Smooth muscle cell (in vitro differentiated cells): ENCODE data around the gene COL17A1. TPM values are rescaled to one million over a fixed set of nuclear protein-coding genes. Genes with fewer than 3 reads are reported as not detected.

ENCODE experiments used
- DNase-seq: peaks from one replicate; lab custom pipeline; 2025; ENCODE audit not compliant: unreplicated experiment; lab: John Stamatoyannopoulos, UW
- H2AFZ ChIP-seq: fragments of 200-600 bp; sonication (generic); 2 replicates; pipeline ENCODE4 v1.6.0; 2016; ENCODE audit warnings: antibody characterized with exemption, low read depth, mild to moderate bottlenecking
- H3F3A ChIP-seq: fragments of 200-600 bp; sonication (generic); 2 replicates; pipeline ENCODE4 v1.6.0; 2017; ENCODE audit warnings: antibody characterized with exemption, low read depth
- H3K27ac ChIP-seq: fragments of 200-600 bp; sonication (generic); 2 replicates; pipeline ENCODE4 v1.5.1; 2016; ENCODE audit warnings: low read depth, mild to moderate bottlenecking
- H3K27me3 ChIP-seq: fragments of 200-600 bp; sonication (generic); 2 replicates; pipeline ENCODE4 v1.6.1; 2016; ENCODE audit warnings: low read depth, mild to moderate bottlenecking
- H3K36me3 ChIP-seq: fragments of 200-600 bp; sonication (generic); 2 replicates; pipeline ENCODE4 v1.5.1; 2016; ENCODE audit warnings: low read depth
- H3K4me1 ChIP-seq: fragments of 200-600 bp; sonication (generic); 2 replicates; pipeline ENCODE4 v1.5.1; 2016; ENCODE audit warnings: low read depth
- H3K4me2 ChIP-seq: fragments of 200-600 bp; sonication (generic); 2 replicates; pipeline ENCODE4 v1.6.0; 2016; ENCODE audit warnings: mild to moderate bottlenecking
- H3K4me3 ChIP-seq: fragments of 200-600 bp; sonication (generic); 2 replicates; pipeline ENCODE4 v1.5.1; 2016; ENCODE audit warnings: mild to moderate bottlenecking
- H3K79me2 ChIP-seq: fragments of 200-600 bp; sonication (generic); 2 replicates; pipeline ENCODE4 v1.6.0; 2016; ENCODE audit warnings: low read depth, mild to moderate bottlenecking
- H3K9ac ChIP-seq: fragments of 200-600 bp; sonication (generic); 2 replicates; pipeline ENCODE4 v1.6.0; 2016; ENCODE audit warnings: low read depth
- H3K9me3 ChIP-seq: fragments of 200-600 bp; sonication (generic); replicated peaks from 2 replicates; pipeline ENCODE4 v1.5.1; 2016; ENCODE audit warnings: low read depth
- H4K20me1 ChIP-seq: fragments of 200-600 bp; sonication (generic); 2 replicates; pipeline ENCODE4 v1.6.0; 2016; ENCODE audit warnings: low read depth
- WGBS: methylation state at CpG from one replicate; pipeline ENCODE4 v1.1.7; 2016; ENCODE audit warnings: low lambda C conversion rate; 5-methylcytosine and 5-hydroxymethylcytosine counted together
- polyA plus RNA-seq: library from polyadenylated mRNA; unstranded; fragments of >200 nt; fragmentation: Nextera tagmentation; extraction: Ambion mirVana; gene quantifications from 2 replicates; pipeline ENCODE4 v1.2.1, GENCODE V29; 2016
- total RNA-seq: library from RNA; depleted of rRNA; stranded (reverse); fragments of >200 nt; gene quantifications from 2 replicates; pipeline ENCODE4 v1.2.3, GENCODE V29; 2014
- TF ChIP-seq, protein P1 (sequence below): fragments of 200-600 bp; sonication (generic); IDR thresholded peaks from 2 replicates; pipeline ENCODE4 v1.5.1; 2017; ENCODE audit warnings: borderline replicate concordance, mild to moderate bottlenecking, antibody characterized with exemption; ENCODE audit not compliant: insufficient read depth, poor library complexity, severe bottlenecking

COL17A1 gene
- total and polyA plus RNA-seq, 2 experiments from 2014 or later: 31.5 to 150 TPM

DNA sequence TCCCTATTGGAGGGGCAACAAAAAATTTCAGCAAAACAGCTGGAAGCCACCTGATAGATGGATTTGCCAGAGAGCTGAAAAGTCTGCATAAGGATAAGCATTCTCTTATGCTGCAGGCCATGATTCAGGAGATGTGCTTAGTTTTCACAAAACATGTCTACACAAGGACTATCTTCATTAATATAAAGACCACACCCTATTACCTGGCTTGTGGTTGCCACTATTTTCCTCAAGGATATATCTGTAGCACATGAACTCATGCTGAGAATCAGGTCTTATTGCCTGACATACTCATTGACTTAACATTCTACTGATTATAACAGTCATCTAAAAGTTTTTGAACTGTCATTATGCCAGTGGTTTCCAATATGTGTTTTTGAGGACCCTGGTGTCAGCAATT lies 7.1 kb upstream of the COL17A1 start:
- H3K4me1 ChIP-seq: no peaks in the 10 kb centered on the region
- TF ChIP-seq, protein P1, sequence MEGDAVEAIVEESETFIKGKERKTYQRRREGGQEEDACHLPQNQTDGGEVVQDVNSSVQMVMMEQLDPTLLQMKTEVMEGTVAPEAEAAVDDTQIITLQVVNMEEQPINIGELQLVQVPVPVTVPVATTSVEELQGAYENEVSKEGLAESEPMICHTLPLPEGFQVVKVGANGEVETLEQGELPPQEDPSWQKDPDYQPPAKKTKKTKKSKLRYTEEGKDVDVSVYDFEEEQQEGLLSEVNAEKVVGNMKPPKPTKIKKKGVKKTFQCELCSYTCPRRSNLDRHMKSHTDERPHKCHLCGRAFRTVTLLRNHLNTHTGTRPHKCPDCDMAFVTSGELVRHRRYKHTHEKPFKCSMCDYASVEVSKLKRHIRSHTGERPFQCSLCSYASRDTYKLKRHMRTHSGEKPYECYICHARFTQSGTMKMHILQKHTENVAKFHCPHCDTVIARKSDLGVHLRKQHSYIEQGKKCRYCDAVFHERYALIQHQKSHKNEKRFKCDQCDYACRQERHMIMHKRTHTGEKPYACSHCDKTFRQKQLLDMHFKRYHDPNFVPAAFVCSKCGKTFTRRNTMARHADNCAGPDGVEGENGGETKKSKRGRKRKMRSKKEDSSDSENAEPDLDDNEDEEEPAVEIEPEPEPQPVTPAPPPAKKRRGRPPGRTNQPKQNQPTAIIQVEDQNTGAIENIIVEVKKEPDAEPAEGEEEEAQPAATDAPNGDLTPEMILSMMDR: no peak
- no peak overlapping the region for H3K4me3 ChIP-seq
- H3K36me3 ChIP-seq: no peaks in the 10 kb centered on the region
- H3K27me3 ChIP-seq: no peaks in the 10 kb centered on the region
- H3K9me3 ChIP-seq: no peaks in the 10 kb centered on the region
- H3K4me2 ChIP-seq: no peak overlapping the region
- no peak overlapping the region for H3K27ac ChIP-seq
- H3K9ac ChIP-seq: no peak overlapping the region
- no peaks in the 10 kb centered on the region for H3K79me2 ChIP-seq
- DNase-seq: no peak
- H3F3A ChIP-seq: no peaks in the 10 kb centered on the region
- no peak overlapping the region for H2AFZ ChIP-seq
- no peaks in the 10 kb centered on the region for H4K20me1 ChIP-seq

DNA sequence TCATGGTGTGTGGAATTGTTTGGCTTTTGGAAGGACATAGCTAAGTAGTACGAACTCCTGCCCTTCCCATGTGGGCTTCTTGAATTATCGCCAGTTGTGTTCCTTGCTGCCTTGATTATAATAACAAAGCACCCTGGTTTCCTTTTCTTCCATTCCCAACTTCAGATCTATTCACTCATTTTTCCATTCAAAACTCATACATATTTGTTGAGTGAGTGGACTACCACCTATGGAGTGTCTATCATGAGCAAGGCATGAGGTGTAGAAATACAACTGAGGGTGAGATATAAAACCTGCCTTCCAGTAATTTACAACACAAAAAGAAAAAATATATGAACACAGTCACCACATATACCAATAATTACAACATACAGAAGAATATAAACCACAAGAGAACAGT lies 4.9 kb upstream of the COL17A1 start:
- Histone ChIP-seq H3K4me1 (no peaks in the 10 kb centered on the region), H2AFZ (no peak overlapping the region), H3K79me2 (no peaks in the 10 kb centered on the region), H3K27ac (no peak overlapping the region), H3K27me3 (no peaks in the 10 kb centered on the region), H3K4me2 (no peak overlapping the region), H3K36me3 (no peaks in the 10 kb centered on the region), H3K9me3 (no peaks in the 10 kb centered on the region), H3K9ac (no peak overlapping the region), H3K4me3 (no peak overlapping the region), H3F3A (no peaks in the 10 kb centered on the region), H4K20me1 (no peaks in the 10 kb centered on the region)
- WGBS: 74% methylated on average over 2 of the region's 2 CpGs
- TF ChIP-seq, protein P1: no peak
- DNase-seq: no peak

DNA sequence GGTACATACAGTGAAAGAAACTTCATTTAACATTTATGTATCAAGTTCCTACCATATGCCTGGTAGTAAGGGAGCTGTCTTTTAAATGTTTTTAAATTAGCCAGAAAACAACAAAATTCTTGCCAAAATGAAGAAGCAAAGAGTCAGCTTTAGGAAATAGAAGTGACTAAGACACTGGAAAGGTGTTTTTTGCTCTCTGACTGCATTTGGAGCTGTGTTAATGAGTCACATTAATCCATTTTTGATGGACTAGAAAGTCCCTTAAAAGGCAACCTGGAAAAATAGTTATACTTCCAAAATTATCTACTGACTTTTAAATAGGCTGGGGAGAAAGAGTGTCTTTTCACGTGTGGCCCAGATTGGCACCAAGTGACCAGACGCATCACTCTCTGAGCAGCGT lies 3.9 kb upstream of the COL17A1 start:
- Histone ChIP-seq H3K9ac (no peak overlapping the region), H3K4me1 (no peaks in the 10 kb centered on the region), H3K36me3 (no peaks in the 10 kb centered on the region), H4K20me1 (no peaks in the 10 kb centered on the region), H3K27ac (no peak overlapping the region), H2AFZ (no peak overlapping the region), H3K27me3 (no peaks in the 10 kb centered on the region), H3K4me2 (no peak overlapping the region), H3K9me3 (no peaks in the 10 kb centered on the region), H3F3A (no peaks in the 10 kb centered on the region), H3K79me2 (no peaks in the 10 kb centered on the region), H3K4me3 (no peak overlapping the region)
- no peak for DNase-seq
- 88% methylated on average over 3 of the region's 3 CpGs for WGBS
- TF ChIP-seq, protein P1: no peak

DNA sequence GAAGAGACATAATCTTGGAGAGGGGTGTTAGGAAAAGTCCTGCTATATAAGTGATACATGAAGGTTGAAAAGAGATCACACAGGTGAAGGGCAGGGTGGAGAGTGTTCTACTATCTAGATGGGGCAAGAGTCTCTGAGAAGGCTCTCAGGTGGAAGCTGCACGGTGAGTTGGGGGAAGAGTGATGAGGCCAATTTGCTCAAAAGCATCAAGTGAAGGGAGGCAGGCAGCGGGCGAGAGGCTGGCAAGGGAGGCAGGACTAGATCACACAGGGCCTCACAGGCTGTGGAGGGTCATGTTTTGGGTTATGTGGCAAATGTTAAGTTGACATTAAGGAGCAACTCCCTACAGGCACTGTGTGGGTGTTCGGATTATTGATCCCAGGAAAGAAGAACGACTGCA lies 2.6 kb upstream of the COL17A1 start:
- no peaks in the 10 kb centered on the region for H3K9me3 ChIP-seq

More for the DNA sequence above, 2.6 kb upstream of the COL17A1 start:
- H3K27ac ChIP-seq: no peak overlapping the region
- no peaks in the 10 kb centered on the region for H3K27me3 ChIP-seq
- TF ChIP-seq, protein P1: no peak
- H3K4me3 ChIP-seq: no peak overlapping the region
- H3K79me2 ChIP-seq: no peaks in the 10 kb centered on the region
- no peaks in the 10 kb centered on the region for H4K20me1 ChIP-seq
- no peak overlapping the region for H2AFZ ChIP-seq
- no peaks in the 10 kb centered on the region for H3F3A ChIP-seq
- no peaks in the 10 kb centered on the region for H3K36me3 ChIP-seq
- DNase-seq: no peak
- no peak overlapping the region for H3K4me2 ChIP-seq
- 97% methylated on average over 5 of the region's 5 CpGs for WGBS
- no peaks in the 10 kb centered on the region for H3K4me1 ChIP-seq
- no peak overlapping the region for H3K9ac ChIP-seq
